Measurements from ENCODE around the gene PMVK. TPM values are rescaled to one million over a fixed set of nuclear protein-coding genes. Genes with fewer than 3 reads are reported as not detected.
A peak's percentile ranks its signal among the peaks of the same experiment; 100 is the strongest.

Gene PMVK
- total RNA-seq, 1 donor from 2014 or later: 20.6 TPM

DNA sequence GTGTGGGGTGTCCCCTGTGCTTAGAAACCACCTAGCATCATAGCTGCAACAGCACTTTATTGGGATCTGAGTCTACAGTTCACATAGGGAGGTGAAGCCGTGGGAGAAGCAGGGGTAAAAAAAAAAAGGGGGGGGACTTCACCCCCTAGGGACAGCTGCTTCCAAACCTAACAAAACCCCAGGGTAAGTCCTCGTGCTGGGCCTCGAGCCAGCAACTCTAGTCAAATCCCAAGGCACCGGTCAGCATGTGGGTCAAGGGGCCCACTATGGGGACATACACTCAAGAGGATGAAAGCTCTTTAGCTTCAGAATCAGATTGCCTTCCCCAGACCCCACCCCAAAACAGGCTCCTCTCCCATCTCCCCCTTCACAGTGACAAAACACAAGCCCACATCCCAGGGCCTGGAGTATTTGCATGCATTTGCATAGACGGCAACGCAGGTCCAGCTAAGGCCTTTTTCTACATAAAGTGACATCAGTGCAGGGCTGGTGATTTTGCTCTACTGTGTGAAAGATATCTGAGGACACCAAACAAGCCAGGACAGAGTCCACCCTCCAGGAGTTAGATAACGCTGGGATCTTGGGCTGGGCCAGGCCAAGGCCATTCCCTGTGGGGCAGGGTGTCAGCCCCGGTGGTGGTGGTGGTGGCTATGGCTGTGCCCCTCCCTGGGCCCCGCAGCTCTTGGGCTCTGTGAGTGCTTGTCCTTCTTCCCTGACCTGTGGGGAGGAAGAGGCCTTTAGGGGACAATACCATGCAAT lies 8.1 kb upstream of the PMVK start:
- no peaks in the 10 kb centered on the region for H3K9me3 ChIP-seq
- intact Hi-C loops (cut with DNase I): no loop called here
- peak overlapping the region; percentile 99 for H3K27ac ChIP-seq
- H3K4me3 ChIP-seq: no peak overlapping the region
- peaks cover 49% of the 10 kb centered on the region for H3K4me1 ChIP-seq
- H3K27me3 ChIP-seq: no peaks in the 10 kb centered on the region
- peaks cover 0 to 19% of the 10 kb centered on the region in 2 donors for H3K36me3 ChIP-seq
- TF ChIP-seq POLR2A (IDR thresholded peaks at IDR 0.05) (no peak), POLR2AphosphoS5 (IDR thresholded peaks at IDR 0.05; ENCODE audit: insufficient read depth in 1 of 2, low read depth in 1 of 2) (no peak)
- TF ChIP-seq, protein P1, sequence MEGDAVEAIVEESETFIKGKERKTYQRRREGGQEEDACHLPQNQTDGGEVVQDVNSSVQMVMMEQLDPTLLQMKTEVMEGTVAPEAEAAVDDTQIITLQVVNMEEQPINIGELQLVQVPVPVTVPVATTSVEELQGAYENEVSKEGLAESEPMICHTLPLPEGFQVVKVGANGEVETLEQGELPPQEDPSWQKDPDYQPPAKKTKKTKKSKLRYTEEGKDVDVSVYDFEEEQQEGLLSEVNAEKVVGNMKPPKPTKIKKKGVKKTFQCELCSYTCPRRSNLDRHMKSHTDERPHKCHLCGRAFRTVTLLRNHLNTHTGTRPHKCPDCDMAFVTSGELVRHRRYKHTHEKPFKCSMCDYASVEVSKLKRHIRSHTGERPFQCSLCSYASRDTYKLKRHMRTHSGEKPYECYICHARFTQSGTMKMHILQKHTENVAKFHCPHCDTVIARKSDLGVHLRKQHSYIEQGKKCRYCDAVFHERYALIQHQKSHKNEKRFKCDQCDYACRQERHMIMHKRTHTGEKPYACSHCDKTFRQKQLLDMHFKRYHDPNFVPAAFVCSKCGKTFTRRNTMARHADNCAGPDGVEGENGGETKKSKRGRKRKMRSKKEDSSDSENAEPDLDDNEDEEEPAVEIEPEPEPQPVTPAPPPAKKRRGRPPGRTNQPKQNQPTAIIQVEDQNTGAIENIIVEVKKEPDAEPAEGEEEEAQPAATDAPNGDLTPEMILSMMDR (IDR thresholded peaks at IDR 0.05): no peak
- no peak for DNase-seq (ENCODE audit: extremely low spot score in 2 of 2)

DNA sequence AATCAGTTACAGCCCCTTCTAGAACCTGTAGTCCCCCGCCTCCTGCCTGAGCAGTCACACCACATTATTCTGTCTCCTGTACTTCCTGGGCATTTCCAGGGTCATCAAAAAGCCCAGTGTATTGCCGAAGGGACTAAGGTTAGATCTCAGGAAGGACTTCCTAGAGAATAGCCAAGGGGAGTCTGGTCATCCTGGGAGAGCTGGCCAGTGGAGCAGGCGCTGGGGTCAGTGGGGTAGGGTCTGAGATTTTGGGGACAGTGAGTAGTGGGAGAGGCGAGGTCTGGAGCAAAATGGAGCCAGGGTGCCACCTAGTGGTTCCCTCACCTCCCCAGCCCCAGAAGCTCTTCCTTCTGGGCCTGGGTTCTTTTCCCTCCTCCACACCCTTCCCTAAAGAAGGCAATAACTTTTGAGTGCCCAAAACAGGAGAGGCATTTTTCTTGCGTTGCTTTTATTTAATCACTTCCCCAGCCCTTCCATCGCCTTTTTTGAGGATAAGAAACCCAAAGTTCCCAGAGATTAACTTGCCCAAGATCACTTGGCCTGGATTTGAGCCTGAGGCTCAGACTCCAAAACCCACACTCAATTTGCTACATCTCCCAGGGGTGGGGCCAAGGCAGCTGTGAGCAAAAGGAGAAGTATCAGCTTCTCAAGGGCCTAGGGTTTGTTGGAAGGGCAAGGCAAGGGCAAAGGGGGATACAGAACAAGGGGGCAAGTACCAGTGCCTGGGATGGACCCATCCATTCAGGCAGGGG lies 7.3 kb upstream of the PMVK start:
- no peak for DNase-seq (ENCODE audit: extremely low spot score in 2 of 2)
- Histone ChIP-seq H3K4me3 (no peak overlapping the region), H3K27me3 (no peaks in the 10 kb centered on the region), H3K9me3 (no peaks in the 10 kb centered on the region), H3K4me1 (peaks cover 56% of the 10 kb centered on the region), H3K27ac (peak overlapping the region; percentile 99), H3K36me3 (peaks cover 0 to 19% of the 10 kb centered on the region in 2 donors)
- TF ChIP-seq POLR2A (IDR thresholded peaks at IDR 0.05): no peak
- peak in 1 of 2 donors; percentile 10 for TF ChIP-seq POLR2AphosphoS5 (IDR thresholded peaks at IDR 0.05; ENCODE audit: insufficient read depth in 1 of 2, low read depth in 1 of 2)
- TF ChIP-seq, protein P1 (IDR thresholded peaks at IDR 0.05): peak in 2 of 3 experiments; percentile 49 to 54
- intact Hi-C loops (cut with DNase I): no loop called here

DNA sequence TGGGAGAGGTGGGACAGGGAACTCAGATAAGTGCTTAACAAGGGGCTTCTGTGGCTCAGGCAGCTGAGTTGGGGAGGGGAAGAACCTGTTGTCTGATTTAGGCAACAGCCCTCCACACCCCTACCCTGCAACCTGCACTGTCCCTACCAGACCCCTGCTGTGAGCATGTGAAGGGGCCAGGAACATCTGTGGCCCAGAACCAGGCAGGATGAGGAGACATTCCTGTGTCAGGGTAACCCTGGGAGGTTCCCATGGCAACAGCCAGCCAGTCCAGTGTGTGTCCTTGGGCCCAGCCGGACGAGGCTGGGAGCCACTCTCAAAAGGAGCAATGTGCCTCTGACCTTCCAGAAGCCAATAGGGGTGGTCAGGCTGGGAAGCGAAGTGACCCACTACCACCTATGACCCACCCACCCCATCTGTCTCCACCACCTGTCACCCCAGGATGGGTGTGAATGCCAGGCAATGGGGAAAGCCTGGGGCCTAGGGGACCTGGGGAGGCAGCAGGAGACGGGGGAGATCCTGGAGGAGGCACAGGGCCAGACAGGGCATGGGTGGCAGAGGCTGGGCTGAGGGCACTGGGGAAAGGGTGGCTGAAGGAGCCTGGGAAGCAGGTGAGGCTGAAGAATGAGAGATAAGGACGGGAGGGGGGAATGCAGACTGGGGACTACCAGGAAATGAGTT lies 5.0 kb upstream of the PMVK start:
- H3K36me3 ChIP-seq: peaks cover 0 to 5% of the 10 kb centered on the region in 2 donors
- no peaks in the 10 kb centered on the region for H3K9me3 ChIP-seq
- intact Hi-C loops (cut with DNase I): no loop called here
- H3K4me1 ChIP-seq: peaks cover 70% of the 10 kb centered on the region
- no peak overlapping the region for H3K4me3 ChIP-seq
- no peak for TF ChIP-seq POLR2AphosphoS5 (IDR thresholded peaks at IDR 0.05; ENCODE audit: insufficient read depth in 1 of 2, low read depth in 1 of 2)
- H3K27me3 ChIP-seq: no peaks in the 10 kb centered on the region
- H3K27ac ChIP-seq: peak overlapping the region; percentile 99
- no peak for DNase-seq (ENCODE audit: extremely low spot score in 2 of 2)

DNA sequence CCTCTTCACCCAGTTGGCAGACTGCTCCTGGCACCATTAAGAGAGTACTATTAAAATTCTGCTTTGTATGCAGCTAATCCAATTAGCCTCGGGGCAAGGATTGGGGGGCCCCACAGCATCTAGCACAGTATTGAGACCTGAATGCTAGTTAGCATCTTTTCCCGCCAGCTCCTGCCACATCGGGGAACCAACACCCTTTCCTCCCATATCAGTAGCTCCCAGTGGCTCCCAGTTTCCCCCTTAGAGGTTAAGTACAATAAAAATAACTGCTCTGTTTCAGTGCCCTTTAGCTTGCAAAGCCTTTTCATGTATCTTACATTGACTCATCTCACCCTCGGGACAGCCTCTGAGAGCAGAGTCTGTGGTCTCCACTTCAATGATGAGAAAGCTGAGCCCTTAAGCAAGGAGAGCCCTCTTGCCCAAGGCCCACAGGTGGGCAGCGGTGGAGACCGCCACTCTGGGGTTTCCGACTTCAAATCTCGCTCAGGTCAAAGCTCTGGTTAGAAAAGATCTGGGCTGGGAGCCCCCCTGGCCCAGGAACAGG lies 4.2 kb upstream of the PMVK start:
- Histone ChIP-seq H3K27ac (peak overlapping the region; percentile 99), H3K36me3 (no peaks in the 10 kb centered on the region), H3K27me3 (no peaks in the 10 kb centered on the region), H3K9me3 (no peaks in the 10 kb centered on the region), H3K4me1 (peaks cover 75% of the 10 kb centered on the region), H3K4me3 (no peak overlapping the region)
- TF ChIP-seq POLR2A (IDR thresholded peaks at IDR 0.05): no peak
- no peak for TF ChIP-seq POLR2AphosphoS5 (IDR thresholded peaks at IDR 0.05; ENCODE audit: insufficient read depth in 1 of 2, low read depth in 1 of 2)
- TF ChIP-seq, protein P1 (IDR thresholded peaks at IDR 0.05): no peak
- DNase-seq (ENCODE audit: extremely low spot score in 2 of 2): no peak
- intact Hi-C loops (cut with DNase I): no loop called here

DNA sequence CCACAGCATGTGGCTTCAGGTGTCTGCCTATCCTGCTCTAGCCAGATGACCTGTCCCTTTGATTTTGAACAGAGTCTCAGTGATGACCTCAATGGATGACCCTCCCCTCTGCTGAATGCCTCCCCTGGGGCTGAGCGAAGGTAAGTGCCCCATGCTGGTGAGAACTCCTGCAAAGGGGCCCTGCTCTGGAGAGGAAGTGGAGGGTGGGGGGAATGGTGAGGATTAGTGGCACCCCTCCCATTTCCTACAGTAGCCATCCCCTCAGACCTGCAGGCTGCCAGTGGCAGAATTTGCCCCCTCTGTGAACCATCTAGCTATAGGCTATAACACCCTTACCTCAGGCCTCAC lies 3.7 kb upstream of the PMVK start:
- intact Hi-C loops (cut with DNase I): no loop called here
- Histone ChIP-seq H3K4me1 (peaks cover 80% of the 10 kb centered on the region), H3K36me3 (no peaks in the 10 kb centered on the region), H3K4me3 (no peak overlapping the region), H3K27ac (peak overlapping the region; percentile 99), H3K9me3 (no peaks in the 10 kb centered on the region), H3K27me3 (no peaks in the 10 kb centered on the region)
- TF ChIP-seq, protein P1 (IDR thresholded peaks at IDR 0.05): no peak
- no peak for TF ChIP-seq POLR2A (IDR thresholded peaks at IDR 0.05)
- TF ChIP-seq POLR2AphosphoS5 (IDR thresholded peaks at IDR 0.05; ENCODE audit: insufficient read depth in 1 of 2, low read depth in 1 of 2): no peak
- DNase-seq (ENCODE audit: extremely low spot score in 2 of 2): no peak
